Neural cell (in vitro differentiated cells): ENCODE data around the gene LBHD1.

Experiments
- CTCF ChIP-seq: fragments of 450-650 bp; IDR thresholded peaks from 2 replicates; pipeline ENCODE4 v1.5.1; 2014; ENCODE audit warnings: antibody characterized with exemption, mild to moderate bottlenecking, moderate library complexity; ENCODE audit not compliant: poor library complexity, severe bottlenecking
- EP300 ChIP-seq: fragments of 450-650 bp; conservative IDR thresholded peaks from 2 replicates; pipeline ENCODE4 v1.6.1; 2014; ENCODE audit warnings: antibody characterized with exemption, mild to moderate bottlenecking, moderate library complexity; ENCODE audit not compliant: poor library complexity, severe bottlenecking
- EZH2 ChIP-seq: fragments of 200-600, 300-800 bp; shearing (Covaris generic), sonication (generic); IDR thresholded peaks from 2 replicates; pipeline ENCODE4 v1.6.1; 2014; ENCODE audit warnings: antibody characterized with exemption, low read length, borderline replicate concordance, mild to moderate bottlenecking; ENCODE audit not compliant: insufficient read depth, poor library complexity, severe bottlenecking
- MXI1 ChIP-seq: fragments of 450-650 bp; conservative IDR thresholded peaks from 2 replicates; pipeline ENCODE4 v1.6.1; 2014; ENCODE audit warnings: antibody characterized with exemption, mild to moderate bottlenecking; ENCODE audit not compliant: poor library complexity, severe bottlenecking
- POLR2AphosphoS5 ChIP-seq: IDR thresholded peaks from 2 replicates; pipeline ENCODE4 v1.6.1; 2012

GRCh38 chr11:62677156-62677555 is 5.1 kb upstream of the LBHD1 start:
- no peak for TF ChIP-seq CTCF
- TF ChIP-seq EP300, result no peak
- TF ChIP-seq MXI1, result no peak
- TF ChIP-seq POLR2AphosphoS5, result no peak
- no peak for TF ChIP-seq EZH2
